IPS DF 6.9 (cell line): ENCODE results near the gene EBLN2.

Experiments
- DNase-seq: peaks from one replicate; pipeline ENCODE4 v3.0.0-alpha.2; 2013; ENCODE audit warnings: low read depth, low spot score
- H3K27ac ChIP-seq: one replicate; pipeline ENCODE4 v1.5.1; 2013; ENCODE audit warnings: low read length, control low read depth
- H3K27me3 ChIP-seq: 2 replicates; pipeline ENCODE4 v1.6.1; 2013; ENCODE audit warnings: mild to moderate bottlenecking, low read length; ENCODE audit not compliant: control insufficient read depth, insufficient read depth
- H3K36me3 ChIP-seq: 2 replicates; pipeline ENCODE4 v1.6.1; 2013; ENCODE audit warnings: low read length; ENCODE audit not compliant: control insufficient read depth, insufficient read depth
- H3K4me1 ChIP-seq: 2 replicates; pipeline ENCODE4 v1.6.1; 2013; ENCODE audit warnings: low read length; ENCODE audit not compliant: control insufficient read depth, insufficient read depth
- H3K4me3 ChIP-seq: 2 replicates; pipeline ENCODE4 v1.5.1; 2013; ENCODE audit warnings: mild to moderate bottlenecking, low read length
- H3K9me3 ChIP-seq: 2 replicates; pipeline ENCODE4 v1.6.1; 2013; ENCODE audit warnings: low read length, inconsistent platforms; ENCODE audit not compliant: control insufficient read depth, insufficient read depth
- WGBS: extraction: QIAGEN DNeasy Blood & Tissue Kit; methylation state at CpG from one replicate; pipeline ENCODE4 v1.1.7; 2013; ENCODE audit warnings: mixed read lengths, missing lambda C conversion rate; ENCODE audit not compliant: insufficient read length, insufficient coverage; 5-methylcytosine and 5-hydroxymethylcytosine counted together

EBLN2 gene

DNA sequence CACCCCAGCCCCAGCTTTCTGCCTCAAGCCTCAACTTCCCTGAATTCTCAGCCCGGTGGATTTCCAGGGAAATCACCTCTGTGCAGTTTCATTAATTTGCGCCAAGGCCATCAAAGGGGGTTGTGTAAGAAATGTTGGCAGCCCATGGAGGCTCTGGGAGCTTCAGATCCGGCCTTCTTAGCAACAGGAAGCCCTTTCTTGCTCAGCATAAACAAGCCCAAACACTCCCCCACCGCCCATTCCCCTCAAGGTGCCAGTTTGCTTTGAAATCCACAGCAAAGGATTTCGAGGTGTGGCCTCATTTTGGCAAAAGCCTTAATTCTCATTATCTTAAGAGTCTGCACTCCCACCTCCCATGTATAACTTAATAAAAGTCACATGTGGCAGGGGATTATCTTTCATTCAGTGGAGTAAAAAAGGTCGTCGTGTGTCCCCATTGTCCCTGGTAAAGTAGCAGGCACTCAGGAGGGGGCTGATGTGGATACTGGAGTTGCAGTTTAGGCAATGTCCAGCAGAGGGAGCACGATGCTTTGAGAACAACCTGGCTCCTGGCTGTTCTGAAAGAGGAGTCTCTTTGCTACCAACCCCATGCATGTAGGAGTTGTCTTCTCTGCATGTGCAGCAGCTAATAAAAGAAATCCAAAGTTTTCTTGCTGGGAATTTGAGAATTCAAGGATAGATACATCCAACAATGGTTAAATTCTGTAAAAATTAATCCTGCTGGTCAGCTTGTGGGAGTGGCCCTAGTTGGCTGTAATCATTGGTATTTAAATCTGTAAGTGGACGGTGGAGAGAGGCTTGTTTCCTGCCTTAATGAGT is 39.5 kb downstream of the EBLN2 start:
- H3K9me3 ChIP-seq, result no peaks in the 10 kb centered on the region
- peak; percentile 95 for DNase-seq
- no CpG with 5 or more reads among the region's 9 CpGs for WGBS
- no peaks in the 10 kb centered on the region for H3K36me3 ChIP-seq
- H3K27ac ChIP-seq, result no peak overlapping the region
- no peak overlapping the region for H3K4me3 ChIP-seq
- no peaks in the 10 kb centered on the region for H3K27me3 ChIP-seq
- no peaks in the 10 kb centered on the region for H3K4me1 ChIP-seq

DNA sequence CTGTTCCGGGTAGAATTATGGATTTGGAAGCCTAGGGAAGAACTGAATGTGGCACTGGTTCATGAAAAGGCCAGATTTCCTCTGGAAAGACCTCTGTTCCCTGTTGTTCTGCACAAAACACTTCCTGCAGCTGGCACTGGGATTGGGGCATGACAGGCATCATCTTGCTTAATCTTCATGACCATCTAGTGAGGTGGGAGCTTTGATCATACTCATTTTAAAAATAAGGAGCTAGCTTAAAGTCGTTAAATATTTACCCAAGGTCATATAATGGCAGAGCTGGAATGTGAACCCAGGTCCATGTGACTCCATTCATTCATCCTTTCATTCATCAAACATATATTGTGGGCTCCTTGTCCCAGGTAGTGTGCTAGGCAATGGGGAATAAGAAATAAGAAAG is 40.4 kb downstream of the EBLN2 start:
- no peak overlapping the region for H3K4me3 ChIP-seq
- H3K36me3 ChIP-seq, result no peaks in the 10 kb centered on the region
- no peak overlapping the region for H3K27ac ChIP-seq
- no peaks in the 10 kb centered on the region for H3K4me1 ChIP-seq
- H3K27me3 ChIP-seq, result no peaks in the 10 kb centered on the region
- no CpG with 5 or more reads among the region's 2 CpGs for WGBS
- H3K9me3 ChIP-seq, result no peaks in the 10 kb centered on the region
- DNase-seq, result no peak

- H3K27ac ChIP-seq, result no peak overlapping the region
- no peaks in the 10 kb centered on the region for H3K9me3 ChIP-seq
- no peaks in the 10 kb centered on the region for H3K36me3 ChIP-seq
- no peaks in the 10 kb centered on the region for H3K27me3 ChIP-seq
- DNase-seq, result no peak
- H3K4me3 ChIP-seq, result no peak overlapping the region
- no peaks in the 10 kb centered on the region for H3K4me1 ChIP-seq
- no CpG with 5 or more reads among the region's 3 CpGs for WGBS
Measured at GRCh38 chr3:73107215-73107614, 45.8 kb downstream of the EBLN2 start.

DNA sequence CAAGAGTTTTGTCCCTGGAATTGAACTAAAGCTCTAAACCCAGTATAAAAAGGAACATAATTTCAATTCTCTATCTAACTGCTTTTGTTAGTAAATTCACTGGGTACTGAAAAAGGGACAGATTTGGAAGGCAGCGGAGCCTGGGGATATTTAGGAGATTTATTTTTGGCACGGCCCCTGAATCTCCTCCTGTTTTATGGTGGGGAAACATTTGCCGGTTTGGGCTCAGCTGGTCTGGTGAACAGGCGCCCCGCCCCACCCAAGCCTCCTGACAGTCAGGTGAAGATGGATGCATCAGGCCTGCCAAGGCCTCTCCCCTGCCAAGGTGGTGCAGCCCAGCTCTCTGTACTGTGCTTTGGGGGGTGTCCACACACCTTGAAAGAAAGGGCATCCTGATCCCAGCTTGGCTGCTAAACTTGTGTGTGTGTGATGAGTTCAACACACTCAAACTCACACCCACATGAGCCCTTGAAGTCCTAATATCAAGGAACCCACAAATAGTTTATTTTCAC is 46.3 kb downstream of the EBLN2 start:
- H3K4me1 ChIP-seq, result no peaks in the 10 kb centered on the region

GRCh38 chr3:73108750-73109149 is 47.3 kb downstream of the EBLN2 start:
- H3K27me3 ChIP-seq, result no peaks in the 10 kb centered on the region
- H3K9me3 ChIP-seq, result no peaks in the 10 kb centered on the region
- no peak overlapping the region for H3K27ac ChIP-seq
- no CpG with 5 or more reads among the region's 3 CpGs for WGBS
- no peak overlapping the region for H3K4me3 ChIP-seq
- H3K4me1 ChIP-seq, result no peaks in the 10 kb centered on the region
- H3K36me3 ChIP-seq, result no peaks in the 10 kb centered on the region
- DNase-seq, result no peak

More for the DNA sequence above, 46.3 kb downstream of the EBLN2 start:
- Histone ChIP-seq H3K4me3 (no peak overlapping the region; the same call in 1 of the 2 replicates), H3K36me3 (no peaks in the 10 kb centered on the region), H3K9me3 (no peaks in the 10 kb centered on the region), H3K27me3 (no peaks in the 10 kb centered on the region), H3K27ac (no peak overlapping the region)
- no CpG with 5 or more reads among the region's 5 CpGs for WGBS
- DNase-seq, result no peak

DNA sequence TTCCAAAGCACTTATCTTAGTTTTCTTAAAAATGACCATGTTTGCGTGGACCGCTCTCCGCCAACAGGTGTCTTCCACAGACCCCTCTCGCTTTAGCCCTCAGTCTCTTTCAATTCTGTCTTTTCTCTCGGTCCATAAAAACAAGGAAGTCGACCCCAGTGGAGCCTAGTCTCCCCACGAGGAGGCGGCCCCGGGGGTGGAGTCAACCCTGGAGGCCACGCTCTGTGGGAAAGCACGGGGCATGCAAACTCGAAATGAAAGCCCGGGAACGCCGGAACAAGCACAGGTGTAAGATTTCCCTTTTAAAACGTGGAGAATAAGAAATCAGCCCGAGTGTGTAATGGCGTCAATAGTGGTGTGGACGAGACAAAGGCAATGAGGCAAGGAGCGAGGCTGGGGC is 49.1 kb downstream of the EBLN2 start:
- DNase-seq, result no peak
- Histone ChIP-seq H3K27ac (no peak overlapping the region), H3K4me3 (no peak overlapping the region), H3K9me3 (no peaks in the 10 kb centered on the region), H3K4me1 (no peaks in the 10 kb centered on the region), H3K36me3 (no peaks in the 10 kb centered on the region), H3K27me3 (no peaks in the 10 kb centered on the region)
- no CpG with 5 or more reads among the region's 20 CpGs for WGBS
